GM23338 (cell line): Measurements from ENCODE around the gene FNDC8.

Experiments used
- CTCF ChIP-seq, 2 experiments: fragments of 200-600 bp in 1 of 2; sonication (generic) in 1 of 2; conservative IDR thresholded peaks; 2 replicates each; pipeline versions ENCODE4 v1.5.1 to v1.6.1; 2016 to 2017; ENCODE audit warnings: antibody characterized with exemption in 2 of 2, low read depth in 2 of 2, mild to moderate bottlenecking in 2 of 2, moderate library complexity in 1 of 2
- ETS1 ChIP-seq: IDR thresholded peaks from 2 replicates; pipeline ENCODE4 v1.6.1; 2016; ENCODE audit warnings: antibody characterized with exemption
- EZH2 ChIP-seq: fragments of 200-600 bp; sonication (generic); IDR thresholded peaks from one replicate; pipeline ENCODE4 v1.8.0; 2017; ENCODE audit warnings: antibody characterized with exemption, mild to moderate bottlenecking, low read depth; ENCODE audit not compliant: unreplicated experiment
- EZH2phosphoT487 ChIP-seq: fragments of 200-600 bp; sonication (generic); IDR thresholded peaks from one replicate; pipeline ENCODE4 v1.8.1; 2018; ENCODE audit warnings: antibody characterized with exemption; ENCODE audit not compliant: unreplicated experiment
- JUNB ChIP-seq: IDR thresholded peaks from one replicate; pipeline ENCODE4 v1.6.1; 2016; ENCODE audit warnings: antibody characterized with exemption; ENCODE audit not compliant: unreplicated experiment
- POLR2AphosphoS5 ChIP-seq: IDR thresholded peaks from 2 replicates; pipeline ENCODE4 v1.6.1; 2016; ENCODE audit warnings: antibody characterized with exemption, low read depth
- REST ChIP-seq: IDR thresholded peaks from one replicate; pipeline ENCODE4 v1.6.1; 2018; ENCODE audit warnings: antibody characterized with exemption; ENCODE audit not compliant: unreplicated experiment
- ZNF114 ChIP-seq: fragments of 250-450 bp; sonication (Bioruptor Pico); IDR thresholded peaks from 2 replicates; pipeline ENCODE4 v1.5.0; 2020; ENCODE audit warnings: mild to moderate bottlenecking, moderate library complexity
- ZNF462 ChIP-seq: fragments of 250-450 bp; sonication (Bioruptor Pico); IDR thresholded peaks from 2 replicates; pipeline ENCODE4 v1.5.0; 2020; ENCODE audit warnings: mild to moderate bottlenecking, moderate library complexity

- TF ChIP-seq CTCF (conservative IDR thresholded peaks at IDR 0.05; ENCODE audit: low read depth in 2 of 2), result no peak
- no peak for TF ChIP-seq REST
- no peak for TF ChIP-seq ETS1
- no peak for TF ChIP-seq EZH2
- TF ChIP-seq POLR2AphosphoS5, result no peak
- no peak for TF ChIP-seq EZH2phosphoT487
- no peak for TF ChIP-seq ZNF462 (CRISPR knock-in tag)
- no peak for TF ChIP-seq JUNB
- TF ChIP-seq ZNF114 (CRISPR knock-in tag), result no peak
Measured at GRCh38 chr17:35162755-35163154, 41.3 kb downstream of the FNDC8 start.
